ENCODE results near the gene NEO1.

Gene NEO1

GRCh38 chr15:73028831-73029451, 23.3 kb upstream of the NEO1 start:
- DNase-seq (ENCODE audit: low spot score): no peak

DNA sequence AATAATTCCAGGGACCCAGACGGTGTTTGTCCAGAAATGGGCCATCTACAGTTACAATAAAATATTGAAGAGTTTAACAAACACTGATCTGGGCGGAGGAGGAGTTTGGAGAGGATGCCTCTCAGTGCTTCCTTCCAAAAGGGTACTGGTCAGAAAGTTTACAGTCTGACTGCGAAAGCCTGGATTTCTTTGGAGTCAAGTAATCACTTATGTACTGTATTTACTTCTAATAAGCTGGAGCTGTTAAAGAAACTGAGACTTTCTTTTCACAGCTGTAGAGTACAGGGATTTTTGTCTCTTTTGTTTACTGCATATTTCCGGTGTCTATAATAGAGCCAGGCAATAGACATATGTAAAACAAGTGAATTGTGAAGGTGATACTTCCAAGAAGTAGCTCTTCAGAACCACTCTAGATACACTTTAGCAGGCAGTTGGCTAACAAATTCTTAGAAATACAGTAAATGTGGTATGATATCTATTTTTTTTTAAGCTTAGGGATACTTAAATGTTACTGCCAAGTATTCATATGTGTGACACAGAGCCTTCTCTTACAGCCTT, 22.1 kb upstream of the NEO1 start:
- no peak for DNase-seq (ENCODE audit: low spot score)

DNA sequence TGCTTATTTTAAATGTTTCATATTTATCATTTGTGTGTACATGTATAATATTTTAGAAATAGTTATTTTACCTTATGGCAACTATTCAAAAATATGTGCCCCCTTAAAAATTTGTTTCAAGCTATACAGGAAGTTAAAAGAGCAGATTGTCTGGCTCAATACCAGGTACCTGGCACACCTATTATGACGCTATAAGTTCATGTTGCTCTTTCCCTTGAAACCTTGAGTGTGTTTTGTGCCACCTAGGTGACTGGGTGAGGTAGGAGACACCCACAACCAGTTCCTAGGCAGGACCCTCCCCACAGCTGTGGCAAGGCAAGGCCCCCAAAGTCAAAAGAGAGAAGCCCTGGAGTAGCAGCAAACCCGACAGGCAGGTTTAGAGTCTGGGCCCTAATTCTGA, 20.6 kb upstream of the NEO1 start:
- no peak for DNase-seq (ENCODE audit: low spot score)

GRCh38 chr15:73033611-73034010, 18.7 kb upstream of the NEO1 start:
- no peak for DNase-seq (ENCODE audit: low spot score)

DNA sequence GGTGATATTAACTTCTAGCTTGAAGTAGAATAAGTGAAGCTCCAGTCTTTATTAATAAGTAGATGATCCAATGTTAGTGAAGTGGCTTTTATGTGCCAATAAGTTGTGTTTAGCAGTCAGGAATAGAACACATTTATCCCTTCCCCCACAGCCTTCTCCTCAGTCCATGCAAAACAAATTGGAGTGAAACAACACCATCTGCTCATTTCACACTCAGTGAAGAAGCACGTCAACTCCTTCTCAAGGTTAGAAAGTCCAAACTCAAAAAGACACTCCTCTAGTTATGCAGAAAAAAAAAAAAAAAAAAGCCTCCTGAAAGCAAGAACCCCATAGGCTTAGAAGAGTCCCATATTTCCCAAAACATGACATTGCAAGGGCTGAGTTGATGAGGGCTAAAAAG, 18.0 kb upstream of the NEO1 start:
- no peak for DNase-seq (ENCODE audit: low spot score)

DNA sequence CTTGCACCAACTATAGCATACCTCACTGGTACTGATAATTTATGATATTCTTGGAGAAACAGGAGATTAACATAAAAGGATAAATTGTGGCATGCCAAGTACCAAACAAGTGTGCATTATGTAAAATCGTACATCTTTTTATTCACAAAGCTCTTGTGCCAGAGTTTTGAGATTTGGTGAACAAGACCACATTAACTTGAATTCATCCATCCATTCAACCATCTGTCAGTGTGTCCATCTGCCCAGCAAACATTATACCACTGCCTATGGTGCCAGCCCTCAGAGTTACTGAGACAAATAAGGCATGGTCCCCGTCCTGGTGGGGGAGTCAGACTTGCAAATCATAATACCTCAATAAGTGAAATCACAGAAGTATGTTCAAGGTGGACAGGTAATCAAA, 17.0 kb upstream of the NEO1 start:
- DNase-seq (ENCODE audit: low spot score): no peak

- no peak for DNase-seq (ENCODE audit: low spot score)
Observed at GRCh38 chr15:73038220-73038619, 14.0 kb upstream of the NEO1 start.

DNA sequence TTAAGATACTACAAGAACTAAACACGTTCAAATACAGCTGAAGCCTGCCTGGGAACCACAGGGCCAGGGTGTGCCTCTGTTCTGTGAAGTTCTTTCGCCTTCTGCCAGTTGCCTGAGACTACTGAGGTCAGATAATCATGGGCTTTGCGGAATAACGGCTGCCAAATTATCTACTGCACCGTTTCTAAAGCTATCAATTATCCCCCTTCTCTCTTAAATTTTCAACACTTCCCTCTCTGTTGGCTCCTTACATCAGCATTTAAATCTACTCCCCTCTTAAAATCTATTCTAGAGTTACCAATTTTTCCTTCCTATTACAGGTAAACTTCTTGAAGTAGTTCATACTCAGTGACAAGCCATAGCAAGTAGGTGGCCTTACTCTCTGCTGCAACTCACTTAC, 6.2 kb upstream of the NEO1 start:
- DNase-seq (ENCODE audit: low spot score): no peak

- no peak for DNase-seq (ENCODE audit: low spot score)
Observed at GRCh38 chr15:73047882-73048281, 4.4 kb upstream of the NEO1 start.

- DNase-seq (ENCODE audit: low spot score): no peak
Observed at GRCh38 chr15:73048624-73049295, 3.5 kb upstream of the NEO1 start.

DNA sequence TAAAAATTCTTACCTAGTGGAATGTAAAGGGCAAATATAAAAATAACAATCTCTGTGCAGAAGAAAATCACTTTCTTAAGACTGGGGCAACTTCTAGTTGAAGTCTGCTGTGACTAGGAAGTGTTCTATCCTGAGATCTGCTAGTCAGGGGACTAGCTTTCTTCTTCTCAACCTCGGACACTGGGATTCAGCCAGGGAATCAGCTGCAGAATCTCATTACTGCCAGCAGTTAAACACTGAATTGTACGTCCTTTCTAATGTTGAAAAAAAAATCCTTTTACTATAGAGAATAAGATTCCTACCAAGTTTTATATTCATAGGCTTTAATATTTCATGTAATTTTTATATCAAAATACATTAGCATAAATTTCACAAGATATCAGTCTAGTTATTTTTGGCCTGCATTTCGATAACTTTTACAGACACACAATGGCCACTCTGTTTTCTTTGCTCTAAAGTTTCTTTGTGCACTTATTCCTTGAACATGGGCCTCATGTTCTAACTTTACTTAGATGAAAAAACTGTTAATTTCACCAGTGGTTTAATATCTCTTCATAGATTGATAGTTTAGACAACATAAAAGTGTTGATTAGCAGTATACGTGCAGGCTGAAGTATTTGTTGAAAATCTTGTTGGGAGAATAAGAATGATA, 2.6 kb upstream of the NEO1 start:
- DNase-seq (ENCODE audit: low spot score): no peak

DNA sequence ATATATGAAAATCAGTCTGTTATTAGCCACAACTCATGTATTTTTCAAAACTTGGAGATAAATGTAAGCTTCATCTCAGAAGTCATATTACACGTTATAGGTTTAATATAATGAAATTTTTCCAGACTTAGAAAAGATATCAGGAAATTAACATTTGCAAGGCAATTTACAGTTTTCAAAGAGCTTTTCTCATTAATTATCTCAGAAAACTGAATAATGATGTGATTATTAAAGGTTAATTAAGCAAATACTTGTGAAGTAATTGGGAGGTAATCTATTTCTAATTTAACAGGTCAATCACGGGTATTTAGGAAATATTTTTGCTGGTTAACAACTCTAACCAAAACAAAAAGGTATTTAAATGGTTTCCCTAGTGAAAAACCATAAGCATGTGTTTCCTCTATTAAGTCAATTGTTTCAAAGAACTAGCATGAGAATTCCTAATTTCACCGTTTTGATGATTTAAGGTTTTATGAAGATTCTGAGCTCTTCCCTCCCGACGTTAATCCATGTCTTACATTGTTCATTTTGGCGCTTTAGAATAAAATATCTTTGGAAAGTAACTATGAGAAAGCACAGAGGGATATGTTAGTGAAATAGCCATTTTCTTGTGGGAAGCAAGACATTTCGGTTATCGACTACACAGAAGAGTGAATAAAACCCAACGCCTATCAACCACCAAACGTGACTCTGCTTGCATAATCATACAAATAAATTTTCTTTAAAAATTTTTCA, 1.5 kb upstream of the NEO1 start:
- no peak for DNase-seq (ENCODE audit: low spot score)

GRCh38 chr15:73051391-73051806, 864 bp upstream of the NEO1 start:
- DNase-seq (ENCODE audit: low spot score): no peak

GRCh38 chr15:73052653-73053397, 562 bp downstream of the NEO1 start:
- DNase-seq (ENCODE audit: low spot score): peak; percentile 49

- DNase-seq (ENCODE audit: low spot score): no peak
Observed at GRCh38 chr15:73053398-73053723, 1.1 kb downstream of the NEO1 start.

DNA sequence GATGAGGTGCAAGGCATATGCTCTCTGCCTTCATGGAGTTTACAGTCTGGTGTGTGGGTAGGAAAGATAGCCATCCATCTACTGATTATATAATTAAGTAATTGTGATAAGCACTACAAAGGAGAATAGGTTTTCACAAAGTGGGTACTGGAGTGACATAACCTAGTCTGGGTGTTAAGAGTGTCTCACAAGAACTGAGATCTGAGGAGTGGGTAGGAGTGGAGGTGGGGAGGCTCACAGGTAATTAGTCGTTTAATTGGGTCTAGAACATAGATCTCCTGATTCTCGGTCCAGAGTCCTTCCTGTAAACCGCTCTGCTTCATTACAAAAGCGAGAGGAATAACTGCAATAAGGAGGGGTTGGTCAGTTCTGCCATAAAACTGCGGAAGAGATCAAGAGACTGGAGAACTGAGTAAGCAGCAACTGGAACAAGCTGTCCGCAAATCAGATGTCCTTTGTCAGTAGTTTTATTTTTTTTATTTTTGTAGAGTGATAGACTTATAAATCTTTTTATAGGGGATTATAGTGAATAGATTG, 2.2 kb downstream of the NEO1 start:
- DNase-seq (ENCODE audit: low spot score): no peak

- no peak for DNase-seq (ENCODE audit: low spot score)
Observed at GRCh38 chr15:73056460-73056859, 4.2 kb downstream of the NEO1 start.

DNA sequence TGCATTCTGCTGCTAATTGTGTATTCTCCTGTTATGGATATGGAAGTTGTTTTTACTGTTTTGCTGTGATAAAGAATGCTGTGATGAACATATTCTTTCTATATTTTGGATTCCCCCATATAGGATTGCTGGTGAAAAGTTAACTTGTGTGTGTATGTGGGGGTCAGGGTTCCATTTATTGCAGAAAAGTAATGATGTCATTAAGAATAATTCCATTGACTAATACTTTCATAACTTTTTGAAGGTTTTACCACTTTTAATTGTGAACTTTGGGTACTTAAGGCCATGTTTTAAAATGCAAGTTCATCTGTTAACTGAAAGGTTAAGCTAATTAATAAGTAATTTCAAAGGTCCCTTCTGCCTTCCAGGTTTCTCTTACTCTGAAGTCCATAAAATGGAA, 6.2 kb downstream of the NEO1 start:
- no peak for DNase-seq (ENCODE audit: low spot score)

- DNase-seq (ENCODE audit: low spot score): no peak
Observed at GRCh38 chr15:73065114-73065513, 12.9 kb downstream of the NEO1 start.

DNA sequence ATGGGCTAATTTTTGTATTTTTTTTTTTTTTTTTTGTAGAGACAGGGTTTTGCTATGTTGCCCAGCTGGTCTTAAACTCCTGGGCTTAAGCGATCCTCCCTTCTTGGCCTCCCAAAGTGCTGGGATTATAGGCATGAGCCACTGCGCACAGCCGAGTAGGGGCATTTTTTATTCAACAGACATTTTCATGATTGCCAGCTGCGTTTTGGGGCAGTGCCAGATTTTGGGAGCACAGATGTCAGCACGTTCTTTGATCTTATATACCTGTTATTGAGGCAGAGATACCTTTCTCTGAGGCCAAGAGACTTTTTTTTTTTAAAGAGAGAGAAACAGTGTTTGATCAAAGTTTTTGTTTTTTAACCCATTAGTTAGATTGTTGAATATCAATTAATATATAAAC, 16.8 kb downstream of the NEO1 start:
- no peak for DNase-seq (ENCODE audit: low spot score)

- DNase-seq (ENCODE audit: low spot score): no peak
Observed at GRCh38 chr15:73072894-73073293, 20.6 kb downstream of the NEO1 start.

GRCh38 chr15:73074241-73074640, 22.0 kb downstream of the NEO1 start:
- DNase-seq (ENCODE audit: low spot score): no peak

All from hepatic stellate cell (primary cell).